Astrocyte (in vitro differentiated cells and primary cell): ENCODE data around the gene CNMD. TPM values are rescaled to one million over a fixed set of nuclear protein-coding genes. Genes with fewer than 3 reads are reported as not detected.

Experiments used
- DNase-seq: peaks from one replicate; pipeline ENCODE4 v3.0.0-alpha.2; 2010; ENCODE audit warnings: low read depth
- FAIRE-seq: peaks from 2 replicates; lab custom pipeline; 2011; peaks lifted over from hg19 to GRCh38; lab: Jason Lieb, UNC
- H2AFZ ChIP-seq: 2 replicates; pipeline ENCODE4 v1.6.0; 2012; ENCODE audit warnings: low read depth, low read length, inconsistent platforms
- H3K27ac ChIP-seq: 2 replicates; pipeline ENCODE4 v1.5.1; 2011; ENCODE audit warnings: low read depth, low read length, inconsistent platforms
- H3K27me3 ChIP-seq: 2 replicates; pipeline ENCODE4 v1.6.0; 2011; ENCODE audit warnings: low read length, inconsistent platforms; ENCODE audit not compliant: insufficient read depth
- H3K36me3 ChIP-seq: 2 replicates; pipeline ENCODE4 v1.5.1; 2011; ENCODE audit warnings: low read length, inconsistent platforms; ENCODE audit not compliant: insufficient read depth
- H3K4me1 ChIP-seq: 2 replicates; pipeline ENCODE4 v1.5.1; 2011; ENCODE audit warnings: low read length, inconsistent platforms; ENCODE audit not compliant: insufficient read depth
- H3K4me2 ChIP-seq: 2 replicates; pipeline ENCODE4 v1.6.0; 2012; ENCODE audit warnings: low read length, inconsistent platforms
- H3K4me3 ChIP-seq: 2 replicates; pipeline ENCODE4 v1.5.1; 2011; ENCODE audit warnings: low read depth, mild to moderate bottlenecking, low read length, inconsistent platforms; ENCODE audit not compliant: insufficient read depth
- H3K79me2 ChIP-seq: 2 replicates; pipeline ENCODE4 v1.6.0; 2012; ENCODE audit warnings: mild to moderate bottlenecking, low read length, inconsistent platforms; ENCODE audit not compliant: insufficient read depth
- H3K9ac ChIP-seq: 2 replicates; pipeline ENCODE4 v1.6.0; 2012; ENCODE audit warnings: mild to moderate bottlenecking, low read length, inconsistent platforms
- H3K9me3 ChIP-seq: 2 replicates; pipeline ENCODE4 v1.5.1; 2012; ENCODE audit warnings: low read depth, mild to moderate bottlenecking, low read length, inconsistent platforms; ENCODE audit not compliant: insufficient read depth
- H4K20me1 ChIP-seq: 2 replicates; pipeline ENCODE4 v1.6.0; 2012; ENCODE audit warnings: low read length, inconsistent platforms; ENCODE audit not compliant: insufficient read depth
- H3K27ac Mint-ChIP-seq: one replicate; pipeline ENCODE4 v1.8.0; 2021; ENCODE audit warnings: mild to moderate bottlenecking, mixed read lengths; ENCODE audit not compliant: unreplicated experiment
- H3K27me3 Mint-ChIP-seq: one replicate; pipeline ENCODE4 v1.8.0; 2021; ENCODE audit warnings: low read depth, mixed read lengths; ENCODE audit not compliant: unreplicated experiment
- H3K36me3 Mint-ChIP-seq: one replicate; pipeline ENCODE4 v1.8.0; 2021; ENCODE audit warnings: low read depth, mixed read lengths; ENCODE audit not compliant: unreplicated experiment
- H3K4me1 Mint-ChIP-seq: one replicate; pipeline ENCODE4 v1.8.0; 2021; ENCODE audit warnings: low read depth, mixed read lengths; ENCODE audit not compliant: unreplicated experiment
- H3K4me3 Mint-ChIP-seq: one replicate; pipeline ENCODE4 v1.8.0; 2021; ENCODE audit warnings: mild to moderate bottlenecking, moderate library complexity, mixed read lengths; ENCODE audit not compliant: unreplicated experiment
- H3K9me3 Mint-ChIP-seq: one replicate; pipeline ENCODE4 v1.8.0; 2021; ENCODE audit warnings: mild to moderate bottlenecking, mixed read lengths; ENCODE audit not compliant: unreplicated experiment
- EZH2 ChIP-seq: IDR thresholded peaks from 2 replicates; pipeline ENCODE4 v1.6.1; 2012; ENCODE audit warnings: mild to moderate bottlenecking, low read length, inconsistent platforms; ENCODE audit not compliant: insufficient read depth
- total RNA-seq: library from RNA; stranded (reverse); gene quantifications from 2 replicates; pipeline ENCODE4 v1.2.1, GENCODE V29; 2021
- TF ChIP-seq, protein P1 (sequence below): IDR thresholded peaks from 2 replicates; pipeline ENCODE4 v1.5.1; 2011; ENCODE audit warnings: low read depth, mild to moderate bottlenecking, inconsistent platforms, low read length, moderate library complexity; ENCODE audit not compliant: insufficient read depth

CNMD gene
- total RNA-seq, 1 donor from 2014 or later = not detected

DNA sequence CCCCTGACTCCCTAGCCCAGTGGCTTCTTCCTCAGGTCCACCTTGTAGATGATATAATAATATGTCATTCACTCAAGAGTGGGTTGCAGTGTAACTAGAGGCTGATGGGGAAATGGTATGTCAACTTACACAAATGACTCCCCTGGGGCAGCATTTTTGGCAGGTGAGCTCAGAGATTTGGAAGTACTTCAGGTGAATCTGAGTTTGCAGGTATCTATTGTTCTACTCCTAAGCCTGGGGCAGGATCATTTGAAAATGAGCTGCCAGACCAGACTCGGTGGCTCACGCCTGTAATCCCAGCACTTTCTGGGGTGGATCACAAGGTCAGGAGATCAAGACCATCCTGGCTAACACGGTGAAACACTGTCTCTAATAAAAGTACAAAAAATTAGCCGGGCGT lies 11.6 kb upstream of the CNMD start:
- Histone ChIP-seq H3K27me3 (no peaks in the 10 kb centered on the region), H3K4me2 (no peak overlapping the region), H2AFZ (no peak overlapping the region), H4K20me1 (no peaks in the 10 kb centered on the region), H3K79me2 (no peaks in the 10 kb centered on the region), H3K36me3 (no peaks in the 10 kb centered on the region), H3K9me3 (no peaks in the 10 kb centered on the region), H3K27ac (no peak overlapping the region), H3K4me1 (no peaks in the 10 kb centered on the region), H3K4me3 (no peak overlapping the region), H3K9ac (no peak overlapping the region)
- no peak overlapping the region for H3K27ac Mint-ChIP-seq
- DNase-seq (no peak), FAIRE-seq (no peak)
- H3K36me3 Mint-ChIP-seq = no peaks in the 10 kb centered on the region
- H3K27me3 Mint-ChIP-seq = peaks cover 5% of the 10 kb centered on the region
- TF ChIP-seq, protein P1, sequence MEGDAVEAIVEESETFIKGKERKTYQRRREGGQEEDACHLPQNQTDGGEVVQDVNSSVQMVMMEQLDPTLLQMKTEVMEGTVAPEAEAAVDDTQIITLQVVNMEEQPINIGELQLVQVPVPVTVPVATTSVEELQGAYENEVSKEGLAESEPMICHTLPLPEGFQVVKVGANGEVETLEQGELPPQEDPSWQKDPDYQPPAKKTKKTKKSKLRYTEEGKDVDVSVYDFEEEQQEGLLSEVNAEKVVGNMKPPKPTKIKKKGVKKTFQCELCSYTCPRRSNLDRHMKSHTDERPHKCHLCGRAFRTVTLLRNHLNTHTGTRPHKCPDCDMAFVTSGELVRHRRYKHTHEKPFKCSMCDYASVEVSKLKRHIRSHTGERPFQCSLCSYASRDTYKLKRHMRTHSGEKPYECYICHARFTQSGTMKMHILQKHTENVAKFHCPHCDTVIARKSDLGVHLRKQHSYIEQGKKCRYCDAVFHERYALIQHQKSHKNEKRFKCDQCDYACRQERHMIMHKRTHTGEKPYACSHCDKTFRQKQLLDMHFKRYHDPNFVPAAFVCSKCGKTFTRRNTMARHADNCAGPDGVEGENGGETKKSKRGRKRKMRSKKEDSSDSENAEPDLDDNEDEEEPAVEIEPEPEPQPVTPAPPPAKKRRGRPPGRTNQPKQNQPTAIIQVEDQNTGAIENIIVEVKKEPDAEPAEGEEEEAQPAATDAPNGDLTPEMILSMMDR = no peak
- no peak for TF ChIP-seq EZH2
- H3K4me3 Mint-ChIP-seq = no peak overlapping the region
- H3K4me1 Mint-ChIP-seq = no peaks in the 10 kb centered on the region
- peaks cover 3% of the 10 kb centered on the region for H3K9me3 Mint-ChIP-seq

DNA sequence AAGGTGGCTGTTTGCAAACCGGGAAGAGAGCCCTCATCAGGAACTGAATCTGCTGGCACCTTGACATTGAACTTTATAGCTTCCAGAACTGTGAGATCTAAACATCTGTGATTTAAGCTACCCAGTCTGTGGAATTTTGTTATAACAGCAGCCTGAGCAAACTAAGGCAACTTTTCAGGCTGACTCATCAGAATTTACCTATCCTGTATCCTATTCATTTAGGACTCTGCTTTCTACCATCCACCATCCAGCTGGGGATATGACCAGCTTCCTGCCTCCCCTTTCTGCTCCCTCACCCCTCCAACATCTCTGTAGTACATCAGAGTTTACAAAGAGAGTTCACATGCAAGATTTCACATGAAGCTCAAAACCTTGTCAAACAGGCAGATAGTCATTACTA lies 11.1 kb upstream of the CNMD start:
- Mint-ChIP-seq H3K36me3 (no peaks in the 10 kb centered on the region), H3K4me1 (no peaks in the 10 kb centered on the region), H3K27me3 (peaks cover 6% of the 10 kb centered on the region), H3K4me3 (no peak overlapping the region), H3K9me3 (peaks cover 3% of the 10 kb centered on the region), H3K27ac (no peak overlapping the region)
- H3K79me2 ChIP-seq = no peaks in the 10 kb centered on the region
- H2AFZ ChIP-seq = no peak overlapping the region
- no peak overlapping the region for H3K9ac ChIP-seq
- H3K4me3 ChIP-seq = no peak overlapping the region
- no peaks in the 10 kb centered on the region for H4K20me1 ChIP-seq
- no peak overlapping the region for H3K27ac ChIP-seq
- H3K4me1 ChIP-seq = no peaks in the 10 kb centered on the region
- H3K4me2 ChIP-seq = no peak overlapping the region
- FAIRE-seq = no peak
- no peaks in the 10 kb centered on the region for H3K36me3 ChIP-seq
- TF ChIP-seq EZH2 = no peak
- TF ChIP-seq, protein P1 = no peak
- no peaks in the 10 kb centered on the region for H3K9me3 ChIP-seq
- no peak for DNase-seq
- H3K27me3 ChIP-seq = no peaks in the 10 kb centered on the region

DNA sequence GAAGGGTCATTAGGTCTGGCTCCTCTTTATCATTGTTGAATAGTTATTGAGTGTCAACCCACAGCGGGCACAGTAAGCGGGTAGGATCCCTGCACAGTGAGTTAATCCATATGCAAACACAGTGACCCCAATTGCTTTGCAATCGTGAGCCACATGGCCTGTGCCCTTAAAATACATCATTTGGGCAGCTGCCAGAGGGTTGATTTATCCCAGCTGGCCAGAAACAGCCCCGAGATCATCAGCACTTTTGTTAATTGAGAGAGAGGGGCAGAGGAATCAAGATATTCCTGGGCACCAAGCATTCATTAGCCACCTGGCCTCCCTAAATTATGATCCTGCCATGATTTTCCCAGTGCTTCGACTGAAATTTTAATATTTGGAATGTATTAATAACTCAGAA lies 9.8 kb upstream of the CNMD start:
- peaks cover 9% of the 10 kb centered on the region for H3K27me3 Mint-ChIP-seq
- no peak for TF ChIP-seq EZH2
- TF ChIP-seq, protein P1 = no peak
- H3K27ac Mint-ChIP-seq = no peak overlapping the region
- Histone ChIP-seq H3K9me3 (no peaks in the 10 kb centered on the region), H3K4me3 (no peak overlapping the region), H3K9ac (no peak overlapping the region), H3K79me2 (no peaks in the 10 kb centered on the region), H3K4me2 (no peak overlapping the region), H4K20me1 (no peaks in the 10 kb centered on the region), H2AFZ (no peak overlapping the region), H3K27me3 (no peaks in the 10 kb centered on the region), H3K4me1 (no peaks in the 10 kb centered on the region), H3K36me3 (no peaks in the 10 kb centered on the region), H3K27ac (no peak overlapping the region)
- no peaks in the 10 kb centered on the region for H3K36me3 Mint-ChIP-seq
- no peak overlapping the region for H3K4me3 Mint-ChIP-seq
- H3K4me1 Mint-ChIP-seq = no peaks in the 10 kb centered on the region
- FAIRE-seq = no peak
- peaks cover 3% of the 10 kb centered on the region for H3K9me3 Mint-ChIP-seq
- DNase-seq = no peak
